Measurements from ENCODE around the gene LITAFD. TPM values are rescaled to one million over a fixed set of nuclear protein-coding genes. Genes with fewer than 3 reads are reported as not detected.

The LITAFD gene
- polyA plus RNA-seq, 1 of the 3 experiments (the other 2 are of a cell fraction) = not detected

DNA sequence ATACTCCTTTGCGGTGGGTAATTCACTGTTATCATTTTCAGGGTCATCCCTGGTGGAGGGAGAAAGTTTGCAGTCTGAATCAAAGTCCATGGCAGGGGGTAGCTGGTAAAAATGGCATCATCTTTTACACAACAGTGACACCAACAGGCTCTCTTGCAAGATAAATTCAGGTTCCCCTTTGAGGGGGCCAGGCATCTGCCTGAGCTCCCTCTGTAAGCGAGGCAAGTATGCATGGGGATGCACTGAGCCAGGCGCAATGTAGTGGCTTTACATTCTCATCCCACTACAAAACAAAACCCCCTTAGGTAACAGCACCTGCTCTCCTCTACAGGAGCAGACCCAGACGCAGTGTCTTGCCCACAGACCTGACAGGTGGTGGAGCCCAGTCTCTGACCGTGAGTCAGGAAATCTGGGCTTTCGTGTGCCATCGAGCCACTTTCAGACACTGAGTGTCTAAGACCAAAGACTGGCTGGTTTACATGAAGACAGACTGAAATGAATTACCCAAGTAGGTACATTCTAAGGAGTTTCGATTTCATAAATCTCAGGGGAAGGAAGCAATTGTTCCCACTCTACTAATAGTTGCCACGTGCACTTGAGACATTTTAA is 17.7 kb downstream of the LITAFD start:
- no peak overlapping the region for H3K4me2 ChIP-seq
- H4K20me1 ChIP-seq (ENCODE audit: insufficient read depth) = no peaks in the 10 kb centered on the region
- H3K9me3 ChIP-seq = no peaks in the 10 kb centered on the region
- H3K79me2 ChIP-seq (ENCODE audit: insufficient read depth) = no peaks in the 10 kb centered on the region
- no peaks in the 10 kb centered on the region for H3K9me2 ChIP-seq
- no peaks in the 10 kb centered on the region for H3K27me3 ChIP-seq (ENCODE audit: insufficient read depth)
- no peak overlapping the region for H3K27ac ChIP-seq (ENCODE audit: low read depth in 2 of 2, low read length in 1 of 2)
- peaks cover 72 to 87% of the 10 kb centered on the region in 2 experiments for H3K36me3 ChIP-seq (replicated peaks in 1 of 2; ENCODE audit: control insufficient read depth in 1 of 2, insufficient read depth in 2 of 2, low read length in 1 of 2)
- no peak for TF ChIP-seq ELF1 (IDR thresholded peaks at IDR 0.05)
- peak; percentile 1; the same call in 1 of the 2 replicates for TF ChIP-seq RAD21 (IDR thresholded peaks at IDR 0.05; ENCODE audit: low read length)
- H3K9ac ChIP-seq = no peak overlapping the region
- ChIA-PET POLR2A (no interaction called here), CTCF (interaction anchor here (1.2 to 2.5 kb wide), 9 partner anchors 11 to 264 kb away, joined by 3 to 14 read pairs (median 4); no protein-coding TSS in a partner anchor)
- DNase-seq = no peak
- H3K4me1 ChIP-seq (ENCODE audit: control insufficient read depth in 1 of 2, insufficient read depth in 2 of 2, low read depth in 1 of 2, low read length in 1 of 2) = no peaks in the 10 kb centered on the region
- 97% methylated on average over 6 of the region's 9 CpGs for WGBS (ENCODE audit: low lambda C conversion rate)
- H3K4me3 ChIP-seq (ENCODE audit: low read depth in 2 of 2, low read length in 1 of 2) = no peak overlapping the region
- H3F3A ChIP-seq (replicated peaks; ENCODE audit: insufficient read depth) = peaks cover 5% of the 10 kb centered on the region
- H2AFZ ChIP-seq (ENCODE audit: low read depth) = no peak overlapping the region

DNA sequence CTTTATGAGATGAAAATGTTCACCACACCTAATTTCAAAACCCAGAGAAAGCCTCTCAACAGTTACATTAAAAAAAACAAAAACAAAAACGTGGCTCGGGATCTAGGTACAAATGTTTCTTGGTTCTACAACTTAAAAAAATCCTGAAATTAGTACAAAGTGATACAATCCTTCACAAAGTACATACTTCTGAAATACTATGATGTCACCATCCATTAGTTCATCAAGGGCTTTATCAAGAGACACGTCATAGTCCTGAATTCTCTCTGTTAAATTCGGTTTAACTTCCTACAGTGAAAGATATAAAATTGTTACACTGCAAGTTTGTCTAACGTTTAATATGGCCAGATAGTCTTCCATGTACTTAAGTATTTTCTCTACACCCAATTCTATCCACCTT is 18.2 kb downstream of the LITAFD start:
- POLR2A ChIA-PET = no interaction called here

More for the DNA sequence above, 18.2 kb downstream of the LITAFD start:
- H3K4me3 ChIP-seq (ENCODE audit: low read depth in 2 of 2, low read length in 1 of 2) = no peak overlapping the region
- no peaks in the 10 kb centered on the region for H4K20me1 ChIP-seq (ENCODE audit: insufficient read depth)
- H3K4me2 ChIP-seq = no peak overlapping the region
- no peaks in the 10 kb centered on the region for H3K4me1 ChIP-seq (ENCODE audit: control insufficient read depth in 1 of 2, insufficient read depth in 2 of 2, low read depth in 1 of 2, low read length in 1 of 2)
- CTCF ChIA-PET = interaction anchor here (1.1 to 2.5 kb wide), 11 partner anchors 12 to 265 kb away, joined by 3 to 10 read pairs (median 4); no protein-coding TSS in a partner anchor
- no peak overlapping the region for H3K27ac ChIP-seq (ENCODE audit: low read depth in 2 of 2, low read length in 1 of 2)
- H2AFZ ChIP-seq (ENCODE audit: low read depth) = no peak overlapping the region
- no peak for DNase-seq
- H3K9ac ChIP-seq = no peak overlapping the region
- no peaks in the 10 kb centered on the region for H3K79me2 ChIP-seq (ENCODE audit: insufficient read depth)
- no peaks in the 10 kb centered on the region for H3K9me3 ChIP-seq
- TF ChIP-seq EP300 (IDR thresholded peaks at IDR 0.05; ENCODE audit: borderline replicate concordance in 1 of 2, low read depth in 1 of 2, low read length in 1 of 2) = no peak
- TF ChIP-seq, protein P1, sequence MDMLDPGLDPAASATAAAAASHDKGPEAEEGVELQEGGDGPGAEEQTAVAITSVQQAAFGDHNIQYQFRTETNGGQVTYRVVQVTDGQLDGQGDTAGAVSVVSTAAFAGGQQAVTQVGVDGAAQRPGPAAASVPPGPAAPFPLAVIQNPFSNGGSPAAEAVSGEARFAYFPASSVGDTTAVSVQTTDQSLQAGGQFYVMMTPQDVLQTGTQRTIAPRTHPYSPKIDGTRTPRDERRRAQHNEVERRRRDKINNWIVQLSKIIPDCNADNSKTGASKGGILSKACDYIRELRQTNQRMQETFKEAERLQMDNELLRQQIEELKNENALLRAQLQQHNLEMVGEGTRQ (IDR thresholded peaks at IDR 0.05; ENCODE audit: borderline replicate concordance, low read depth, low read length) = no peak
- TF ChIP-seq FOSL2 (IDR thresholded peaks at IDR 0.05; ENCODE audit: borderline replicate concordance, low read depth) = no peak
- TF ChIP-seq MEF2A (IDR thresholded peaks at IDR 0.05; ENCODE audit: borderline replicate concordance, low read depth) = no peak
- TF ChIP-seq, protein P2, sequence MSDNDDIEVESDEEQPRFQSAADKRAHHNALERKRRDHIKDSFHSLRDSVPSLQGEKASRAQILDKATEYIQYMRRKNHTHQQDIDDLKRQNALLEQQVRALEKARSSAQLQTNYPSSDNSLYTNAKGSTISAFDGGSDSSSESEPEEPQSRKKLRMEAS (IDR thresholded peaks at IDR 0.05; ENCODE audit: low read depth) = no peak
- TF ChIP-seq, protein P3, sequence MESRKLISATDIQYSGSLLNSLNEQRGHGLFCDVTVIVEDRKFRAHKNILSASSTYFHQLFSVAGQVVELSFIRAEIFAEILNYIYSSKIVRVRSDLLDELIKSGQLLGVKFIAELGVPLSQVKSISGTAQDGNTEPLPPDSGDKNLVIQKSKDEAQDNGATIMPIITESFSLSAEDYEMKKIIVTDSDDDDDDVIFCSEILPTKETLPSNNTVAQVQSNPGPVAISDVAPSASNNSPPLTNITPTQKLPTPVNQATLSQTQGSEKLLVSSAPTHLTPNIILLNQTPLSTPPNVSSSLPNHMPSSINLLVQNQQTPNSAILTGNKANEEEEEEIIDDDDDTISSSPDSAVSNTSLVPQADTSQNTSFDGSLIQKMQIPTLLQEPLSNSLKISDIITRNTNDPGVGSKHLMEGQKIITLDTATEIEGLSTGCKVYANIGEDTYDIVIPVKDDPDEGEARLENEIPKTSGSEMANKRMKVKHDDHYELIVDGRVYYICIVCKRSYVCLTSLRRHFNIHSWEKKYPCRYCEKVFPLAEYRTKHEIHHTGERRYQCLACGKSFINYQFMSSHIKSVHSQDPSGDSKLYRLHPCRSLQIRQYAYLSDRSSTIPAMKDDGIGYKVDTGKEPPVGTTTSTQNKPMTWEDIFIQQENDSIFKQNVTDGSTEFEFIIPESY (IDR thresholded peaks at IDR 0.05; ENCODE audit: borderline replicate concordance, low read depth) = no peak
- no peak for TF ChIP-seq NRF1 (IDR thresholded peaks at IDR 0.05; ENCODE audit: low read depth, low read length)
- no peak for TF ChIP-seq ELF1 (IDR thresholded peaks at IDR 0.05)
- no peak for TF ChIP-seq TAF1 (IDR thresholded peaks at IDR 0.05; ENCODE audit: borderline replicate concordance, low read depth, low read length)
- no peak for TF ChIP-seq FOXM1 (IDR thresholded peaks at IDR 0.05; ENCODE audit: low read depth)
- no peak for TF ChIP-seq SMC3 (IDR thresholded peaks at IDR 0.05; ENCODE audit: low read depth, low read length)
- TF ChIP-seq NFIC (IDR thresholded peaks at IDR 0.05; ENCODE audit: borderline replicate concordance) = no peak
- no peak for TF ChIP-seq GABPA (IDR thresholded peaks at IDR 0.05; ENCODE audit: low read depth)
- TF ChIP-seq YY1 (IDR thresholded peaks at IDR 0.05; ENCODE audit: low read depth) = no peak
- TF ChIP-seq, protein P4, sequence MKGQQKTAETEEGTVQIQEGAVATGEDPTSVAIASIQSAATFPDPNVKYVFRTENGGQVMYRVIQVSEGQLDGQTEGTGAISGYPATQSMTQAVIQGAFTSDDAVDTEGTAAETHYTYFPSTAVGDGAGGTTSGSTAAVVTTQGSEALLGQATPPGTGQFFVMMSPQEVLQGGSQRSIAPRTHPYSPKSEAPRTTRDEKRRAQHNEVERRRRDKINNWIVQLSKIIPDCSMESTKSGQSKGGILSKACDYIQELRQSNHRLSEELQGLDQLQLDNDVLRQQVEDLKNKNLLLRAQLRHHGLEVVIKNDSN (IDR thresholded peaks at IDR 0.05; ENCODE audit: borderline replicate concordance, low read depth) = no peak
- TF ChIP-seq TEAD4 (IDR thresholded peaks at IDR 0.05; ENCODE audit: borderline replicate concordance, insufficient read depth) = no peak
- TF ChIP-seq RXRA (IDR thresholded peaks at IDR 0.05; ENCODE audit: borderline replicate concordance, low read depth) = no peak
- no peak for TF ChIP-seq FOXJ3 (CRISPR knock-in tag; IDR thresholded peaks at IDR 0.05)
- H3F3A ChIP-seq (replicated peaks; ENCODE audit: insufficient read depth) = peaks cover 5% of the 10 kb centered on the region
- H3K9me2 ChIP-seq = no peaks in the 10 kb centered on the region
- H3K27me3 ChIP-seq (ENCODE audit: insufficient read depth) = no peaks in the 10 kb centered on the region
- H3K36me3 ChIP-seq (replicated peaks in 1 of 2; ENCODE audit: control insufficient read depth in 1 of 2, insufficient read depth in 2 of 2, low read length in 1 of 2) = peaks cover 71 to 87% of the 10 kb centered on the region in 2 experiments
- 89% methylated on average over 5 of the region's 5 CpGs for WGBS (ENCODE audit: low lambda C conversion rate)
